Right lobe of liver (tissue), 6 donors: ENCODE results near the gene PTPRM. TPM values are rescaled to one million over a fixed set of nuclear protein-coding genes. Genes with fewer than 3 reads are reported as not detected.

Experiments used
- ATAC-seq, 4 donors: fragments of 200-7000 bp; cut with Tn5 transposase; one replicate each; pipeline ENCODE4 v1.9.1; 2020; ENCODE audit warnings: mild to moderate bottlenecking in 4 of 4, moderate library complexity in 4 of 4
- DNase-seq, 3 donors: peaks; one replicate each; pipeline ENCODE4 v3.0.0-alpha.2; 2020
- H3K27ac ChIP-seq, 3 donors: fragments of 200-600 bp; one replicate each; pipeline ENCODE4 v1.8.0; 2022
- H3K27me3 ChIP-seq, 2 donors: fragments of 200-600 bp; one replicate each; pipeline ENCODE4 v1.8.0; 2022
- H3K36me3 ChIP-seq, 4 donors: fragments of 200-600 bp; sonication (generic) in 1 of 4; one replicate each; pipeline versions ENCODE4 v1.5.1 to v1.8.0; 2017 to 2022; ENCODE audit warnings: control low read depth in 1 of 4
- H3K4me1 ChIP-seq, 4 donors: fragments of 200-600 bp; sonication (generic) in 1 of 4; one replicate each; pipeline versions ENCODE4 v1.5.1 to v1.8.0; 2017 to 2022; ENCODE audit warnings: control low read depth in 1 of 4
- H3K4me3 ChIP-seq, 3 donors: fragments of 200-600 bp; one replicate each; pipeline ENCODE4 v1.8.0; 2022
- H3K9me3 ChIP-seq, 4 donors: fragments of 200-600 bp; sonication (generic) in 1 of 4; one replicate each; pipeline versions ENCODE4 v1.5.1 to v1.8.0; 2017 to 2022; ENCODE audit warnings: control low read depth in 1 of 4
- POLR2A ChIP-seq: fragments of 450-650 bp; IDR thresholded peaks from one replicate; pipeline ENCODE4 v1.6.1; 2017; ENCODE audit warnings: antibody characterized with exemption, mild to moderate bottlenecking
- WGBS: methylation state at CpG from one replicate; pipeline ENCODE4 v1.1.6; 2018; ENCODE audit warnings: low coverage, low lambda C conversion rate; ENCODE audit not compliant: insufficient coverage; ENCODE audit errors: missing lambda C conversion rate; 5-methylcytosine and 5-hydroxymethylcytosine counted together
- intact Hi-C, 2 donors: fragments of 100-400 bp; cut with DNase I; formaldehyde crosslinking; loops; one replicate each; pipeline versions ENCODE4 v1.11.2 to v1.14.1; 2022
- total RNA-seq, 6 experiments: library from RNA; depleted of rRNA in 2 of 6; stranded (reverse); fragments of >200 nt in 2 of 6; fragmentation: NEBNext Ultra II Directional in 3 of 6; extraction: Animal tissue kit (Norgen Biotek cat#: 25700) in 3 of 6; gene quantifications; one replicate each; pipeline versions ENCODE4 v1.1.0 to v1.2.4, GENCODE V29; 2016 to 2023
- TF ChIP-seq, protein P1 (sequence below), 4 donors: fragments of 200-600 bp in 3 of 4; fragments of 450-650 bp in 1 of 4; IDR thresholded peaks; one replicate each; pipeline versions ENCODE4 v1.5.1 to v1.8.0; 2016 to 2022; ENCODE audit warnings: antibody characterized with exemption in 4 of 4, mild to moderate bottlenecking in 2 of 4
- donor health status: DM: no; HTN: yes; CAD: no.
- donor health status: DM: no; HTN: no; CAD: no.
- donor health status: DM: no; HTN: no; CAD: no.
- donor health status: DM: no; HTN: yes; CAD: no.
- donor health status: DM: no; HTN: yes; CAD: no.

The PTPRM gene
- total RNA-seq, 6 experiments from 2014 or later = 15.1 to 45.7 (median 26.5) TPM

DNA sequence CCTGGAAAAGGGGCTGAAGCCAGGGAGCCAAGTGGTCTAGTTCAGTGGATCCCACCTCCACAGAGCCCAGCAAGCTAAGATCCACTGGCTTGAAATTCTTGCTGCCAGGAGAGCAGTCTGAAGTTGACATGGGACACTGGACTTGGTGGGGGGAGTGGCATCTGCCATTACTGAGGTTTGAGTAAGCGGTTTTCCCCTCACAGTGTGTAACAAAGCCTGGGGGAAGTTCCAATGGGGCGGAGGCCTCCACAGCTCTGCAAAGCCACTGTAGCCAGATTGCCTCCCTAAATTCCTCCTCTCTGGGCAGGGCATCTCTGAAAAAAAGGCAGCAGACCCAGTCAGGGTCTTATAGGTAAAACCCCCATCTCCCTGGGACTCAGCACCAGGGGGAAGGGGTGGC lies 144.4 kb downstream of the PTPRM start:
- no peaks in the 10 kb centered on the region for H3K27me3 ChIP-seq
- no peaks in the 10 kb centered on the region for H3K36me3 ChIP-seq
- intact Hi-C loops = no loop called here
- H3K27ac ChIP-seq = no peak overlapping the region
- ATAC-seq = no peak
- 83% methylated on average over 1 of the region's 2 CpGs for WGBS
- no peaks in the 10 kb centered on the region for H3K4me1 ChIP-seq
- no peak overlapping the region for H3K4me3 ChIP-seq
- TF ChIP-seq, protein P1, sequence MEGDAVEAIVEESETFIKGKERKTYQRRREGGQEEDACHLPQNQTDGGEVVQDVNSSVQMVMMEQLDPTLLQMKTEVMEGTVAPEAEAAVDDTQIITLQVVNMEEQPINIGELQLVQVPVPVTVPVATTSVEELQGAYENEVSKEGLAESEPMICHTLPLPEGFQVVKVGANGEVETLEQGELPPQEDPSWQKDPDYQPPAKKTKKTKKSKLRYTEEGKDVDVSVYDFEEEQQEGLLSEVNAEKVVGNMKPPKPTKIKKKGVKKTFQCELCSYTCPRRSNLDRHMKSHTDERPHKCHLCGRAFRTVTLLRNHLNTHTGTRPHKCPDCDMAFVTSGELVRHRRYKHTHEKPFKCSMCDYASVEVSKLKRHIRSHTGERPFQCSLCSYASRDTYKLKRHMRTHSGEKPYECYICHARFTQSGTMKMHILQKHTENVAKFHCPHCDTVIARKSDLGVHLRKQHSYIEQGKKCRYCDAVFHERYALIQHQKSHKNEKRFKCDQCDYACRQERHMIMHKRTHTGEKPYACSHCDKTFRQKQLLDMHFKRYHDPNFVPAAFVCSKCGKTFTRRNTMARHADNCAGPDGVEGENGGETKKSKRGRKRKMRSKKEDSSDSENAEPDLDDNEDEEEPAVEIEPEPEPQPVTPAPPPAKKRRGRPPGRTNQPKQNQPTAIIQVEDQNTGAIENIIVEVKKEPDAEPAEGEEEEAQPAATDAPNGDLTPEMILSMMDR (IDR thresholded peaks at IDR 0.05) = no peak
- TF ChIP-seq POLR2A = no peak
- DNase-seq = no peak
- no peaks in the 10 kb centered on the region for H3K9me3 ChIP-seq

DNA sequence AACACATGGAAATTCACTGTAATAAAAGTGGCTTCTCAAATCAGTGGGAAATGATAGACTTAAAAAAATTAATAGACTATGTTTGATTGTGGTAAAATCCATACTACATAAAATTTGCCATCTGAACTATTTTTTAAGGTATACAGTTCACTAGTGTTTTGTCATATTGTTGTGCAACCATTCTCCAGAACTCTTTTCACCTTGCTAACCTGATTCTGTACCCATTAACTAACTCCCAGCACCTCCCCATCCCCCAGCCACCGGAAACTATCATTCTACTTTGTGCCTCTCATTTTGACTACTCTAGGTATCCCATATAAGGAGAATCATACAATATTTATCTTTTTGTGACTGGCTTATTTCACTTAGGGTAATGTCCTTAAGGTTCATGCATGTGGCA lies 153.3 kb downstream of the PTPRM start:
- 21% methylated on average over 1 of the region's 1 CpG for WGBS

DNA sequence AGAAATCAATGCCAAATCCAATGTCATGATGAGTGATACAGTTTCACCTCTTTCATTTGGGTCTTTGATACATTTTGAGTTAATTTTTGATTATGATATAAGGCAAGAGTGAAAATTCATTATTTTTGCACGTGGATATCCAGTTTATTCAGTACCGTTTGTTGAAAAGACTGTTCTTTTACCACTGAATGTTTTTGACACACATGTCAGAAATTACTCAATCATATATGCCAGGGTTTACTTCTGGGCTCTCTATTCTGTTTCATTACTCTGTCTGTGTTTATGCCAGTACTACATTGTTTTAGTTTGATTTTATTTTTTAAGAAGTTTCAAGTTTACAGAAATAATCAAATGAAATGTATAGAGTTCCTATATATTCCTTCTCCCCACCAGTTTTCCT lies 154.4 kb downstream of the PTPRM start:
- 65% methylated on average over 2 of the region's 2 CpGs for WGBS
- intact Hi-C loops = no loop called here
- Histone ChIP-seq H3K36me3 (no peaks in the 10 kb centered on the region), H3K27ac (no peak overlapping the region), H3K9me3 (no peaks in the 10 kb centered on the region), H3K4me1 (peaks cover 0 to 11% (median 0%) of the 10 kb centered on the region in 4 donors), H3K27me3 (no peaks in the 10 kb centered on the region), H3K4me3 (no peak overlapping the region)
- no peak for TF ChIP-seq POLR2A
- TF ChIP-seq, protein P1 (IDR thresholded peaks at IDR 0.05) = no peak
- DNase-seq (no peak), ATAC-seq (no peak)

More for the DNA sequence above, 153.3 kb downstream of the PTPRM start:
- Histone ChIP-seq H3K27ac (no peak overlapping the region), H3K4me1 (peaks cover 0 to 11% (median 0%) of the 10 kb centered on the region in 4 donors), H3K9me3 (no peaks in the 10 kb centered on the region), H3K27me3 (no peaks in the 10 kb centered on the region), H3K4me3 (no peak overlapping the region), H3K36me3 (no peaks in the 10 kb centered on the region)
- ATAC-seq (peak in 2 of 4 donors; percentile 39 to 76), DNase-seq (no peak)
- TF ChIP-seq, protein P1 (IDR thresholded peaks at IDR 0.05) = no peak
- no peak for TF ChIP-seq POLR2A
- intact Hi-C loops = no loop called here

DNA sequence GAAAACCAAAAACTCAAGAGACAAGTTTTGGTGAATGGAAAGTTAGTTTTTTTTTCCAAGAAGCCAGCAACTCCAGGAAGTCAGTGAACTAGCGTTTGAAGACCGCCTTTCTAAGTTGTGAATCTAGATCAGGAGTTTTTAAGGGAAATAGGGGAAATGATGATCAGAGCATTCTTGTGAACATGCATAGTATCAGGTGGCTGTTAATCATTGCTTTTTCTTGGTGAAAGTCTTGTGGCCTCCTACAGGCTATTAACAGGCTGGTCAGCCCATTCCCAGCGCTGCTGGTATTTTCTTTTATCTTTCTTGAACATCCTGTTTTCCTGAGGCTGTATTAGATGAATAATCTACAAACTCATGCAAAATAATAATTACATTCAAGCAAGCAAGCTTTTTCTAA lies 155.8 kb downstream of the PTPRM start:
- Histone ChIP-seq H3K27me3 (no peaks in the 10 kb centered on the region), H3K4me3 (no peak overlapping the region), H3K9me3 (no peaks in the 10 kb centered on the region), H3K4me1 (peaks cover 0 to 11% (median 0%) of the 10 kb centered on the region in 4 donors), H3K36me3 (no peaks in the 10 kb centered on the region), H3K27ac (no peak overlapping the region)
- DNase-seq (no peak), ATAC-seq (peak in 2 of 4 donors; percentile 14 to 29)
- intact Hi-C loops = no loop called here
- TF ChIP-seq, protein P1 (IDR thresholded peaks at IDR 0.05) = no peak
- TF ChIP-seq POLR2A = no peak
- 76% methylated on average over 3 of the region's 3 CpGs for WGBS

DNA sequence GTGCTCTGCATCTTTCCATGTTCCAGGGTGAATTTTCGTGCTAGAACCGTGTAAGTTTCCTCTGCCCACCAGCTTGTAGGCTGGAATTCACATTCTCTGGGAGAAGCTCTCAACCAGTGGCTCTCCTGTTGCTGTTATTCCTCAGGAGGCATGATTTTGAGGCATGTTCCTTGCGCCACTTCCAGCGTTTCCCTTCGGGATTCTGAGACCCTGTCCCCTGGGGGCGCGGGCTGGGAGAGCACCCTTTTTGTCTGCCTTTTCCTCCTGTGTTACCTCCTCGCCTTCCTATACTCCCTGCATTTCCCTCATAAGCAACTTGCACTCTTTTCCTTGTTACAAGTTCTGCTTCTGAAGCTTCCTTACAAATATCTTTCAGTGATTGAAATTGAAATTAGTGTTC lies 156.4 kb downstream of the PTPRM start:
- DNase-seq (no peak), ATAC-seq (no peak)
- TF ChIP-seq, protein P1 (IDR thresholded peaks at IDR 0.05) = no peak
- TF ChIP-seq POLR2A = no peak
- H3K9me3 ChIP-seq = no peaks in the 10 kb centered on the region
- WGBS = 100% methylated on average over 2 of the region's 8 CpGs
- H3K4me3 ChIP-seq = no peak overlapping the region
- H3K27ac ChIP-seq = no peak overlapping the region
- no peaks in the 10 kb centered on the region for H3K36me3 ChIP-seq
- peaks cover 0 to 11% (median 0%) of the 10 kb centered on the region in 4 donors for H3K4me1 ChIP-seq
- no peaks in the 10 kb centered on the region for H3K27me3 ChIP-seq
- intact Hi-C loops = no loop called here
